Measurements from ENCODE around the gene BICC1. TPM values are rescaled to one million over a fixed set of nuclear protein-coding genes. Genes with fewer than 3 reads are reported as not detected.

The BICC1 gene
- total RNA-seq, 1 experiment from 2014 or later = 13.9 TPM

DNA sequence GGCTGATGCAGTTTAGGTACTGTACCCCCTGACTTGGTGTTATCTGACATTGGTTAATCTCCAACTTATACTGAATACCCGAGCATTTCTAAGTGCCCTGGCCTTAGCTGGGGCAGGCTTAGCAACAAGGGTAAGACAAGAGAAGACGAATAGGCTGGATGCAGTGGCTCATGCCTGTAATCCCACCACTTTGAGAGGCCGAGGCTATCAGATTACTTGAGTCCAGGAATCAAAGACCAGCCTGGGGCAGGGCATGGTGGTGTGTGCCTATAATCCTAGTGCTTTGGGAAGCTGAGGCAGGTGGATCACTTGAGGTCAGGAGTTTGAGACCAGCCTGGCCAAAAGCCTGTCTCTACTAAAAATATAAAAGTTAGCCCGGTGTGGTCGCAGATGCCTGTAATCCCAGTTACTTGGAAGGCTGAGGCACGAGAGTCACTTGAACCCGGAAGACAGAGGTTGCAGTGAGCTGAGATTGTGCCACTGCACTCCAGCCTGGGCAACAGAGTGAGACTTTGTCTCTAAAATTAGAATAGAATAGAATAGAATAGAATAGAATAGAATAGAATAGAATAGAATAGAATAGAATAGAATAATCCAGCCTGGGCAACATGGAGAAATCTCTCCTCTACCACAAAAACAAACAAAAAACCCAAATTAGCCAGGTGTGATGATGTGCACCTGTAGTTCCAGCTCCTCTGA is 108.9 kb downstream of the BICC1 start:
- POLR2A ChIA-PET (ENCODE audit: unreplicated experiment) = no interaction called here
- Histone ChIP-seq H4K20me1 (ENCODE audit: low read length) (no peaks in the 10 kb centered on the region), H2AFZ (ENCODE audit: low read length) (no peak overlapping the region), H3K79me2 (ENCODE audit: low read length) (no peaks in the 10 kb centered on the region), H3K27me3 (ENCODE audit: low read length) (no peaks in the 10 kb centered on the region), H3K4me3 (ENCODE audit: low read length) (no peak overlapping the region), H3K9ac (ENCODE audit: low read length) (no peak overlapping the region), H3K36me3 (ENCODE audit: low read depth, low read length) (no peaks in the 10 kb centered on the region), H3K27ac (ENCODE audit: low read length) (no peak overlapping the region), H3K4me2 (ENCODE audit: low read length) (no peak overlapping the region), H3K9me3 (ENCODE audit: low read length) (no peaks in the 10 kb centered on the region), H3K4me1 (ENCODE audit: insufficient read depth, low read length) (peaks cover 8% of the 10 kb centered on the region), H3K9me2 (replicated peaks; ENCODE audit: low read length) (no peaks in the 10 kb centered on the region), H3F3A (ENCODE audit: low read length, unreplicated experiment) (no peaks in the 10 kb centered on the region)
- CTCF ChIA-PET = interaction anchor here (0.6 kb wide), 1 partner anchor 78 kb away, joined by 3 read pairs; no protein-coding TSS in a partner anchor
- ATAC-seq (no peak), DNase-seq (no peak)
- no peak for TF ChIP-seq EZH2 (IDR thresholded peaks at IDR 0.05; ENCODE audit: low read length, unreplicated experiment)
- TF ChIP-seq, protein P1, sequence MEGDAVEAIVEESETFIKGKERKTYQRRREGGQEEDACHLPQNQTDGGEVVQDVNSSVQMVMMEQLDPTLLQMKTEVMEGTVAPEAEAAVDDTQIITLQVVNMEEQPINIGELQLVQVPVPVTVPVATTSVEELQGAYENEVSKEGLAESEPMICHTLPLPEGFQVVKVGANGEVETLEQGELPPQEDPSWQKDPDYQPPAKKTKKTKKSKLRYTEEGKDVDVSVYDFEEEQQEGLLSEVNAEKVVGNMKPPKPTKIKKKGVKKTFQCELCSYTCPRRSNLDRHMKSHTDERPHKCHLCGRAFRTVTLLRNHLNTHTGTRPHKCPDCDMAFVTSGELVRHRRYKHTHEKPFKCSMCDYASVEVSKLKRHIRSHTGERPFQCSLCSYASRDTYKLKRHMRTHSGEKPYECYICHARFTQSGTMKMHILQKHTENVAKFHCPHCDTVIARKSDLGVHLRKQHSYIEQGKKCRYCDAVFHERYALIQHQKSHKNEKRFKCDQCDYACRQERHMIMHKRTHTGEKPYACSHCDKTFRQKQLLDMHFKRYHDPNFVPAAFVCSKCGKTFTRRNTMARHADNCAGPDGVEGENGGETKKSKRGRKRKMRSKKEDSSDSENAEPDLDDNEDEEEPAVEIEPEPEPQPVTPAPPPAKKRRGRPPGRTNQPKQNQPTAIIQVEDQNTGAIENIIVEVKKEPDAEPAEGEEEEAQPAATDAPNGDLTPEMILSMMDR (conservative IDR thresholded peaks at IDR 0.05; ENCODE audit: low read depth, low read length) = no peak
- no peak for TF ChIP-seq EZH2phosphoT487 (IDR thresholded peaks at IDR 0.05; ENCODE audit: borderline replicate concordance, low read length)
- intact Hi-C loops (cut with micrococcal nuclease) = no loop called here
- BruUV-seq (replicated peaks) = no TSS peak

DNA sequence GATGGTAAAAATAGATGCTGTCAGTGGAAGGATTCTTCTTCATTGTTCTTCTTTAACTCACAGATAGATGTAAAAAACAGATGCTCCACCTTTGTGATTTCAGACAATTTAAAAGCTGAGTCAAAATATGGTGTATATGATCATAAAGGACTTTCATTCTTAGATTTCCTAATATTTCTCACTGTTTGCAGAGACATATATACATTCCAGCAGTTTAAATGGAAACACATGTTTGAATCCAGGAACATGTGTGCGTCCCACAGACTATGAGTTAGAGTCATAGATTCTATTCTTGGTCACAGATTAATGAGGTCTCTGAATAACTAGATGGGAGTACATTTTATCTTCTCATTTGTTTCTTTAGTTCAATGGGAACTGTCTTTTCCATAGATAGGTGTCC is 109.6 kb downstream of the BICC1 start:
- H4K20me1 ChIP-seq (ENCODE audit: low read length) = no peaks in the 10 kb centered on the region
- H3K4me3 ChIP-seq (ENCODE audit: low read length) = no peak overlapping the region
- H3K9me3 ChIP-seq (ENCODE audit: low read length) = no peaks in the 10 kb centered on the region
- ATAC-seq = no peak
- no peaks in the 10 kb centered on the region for H3F3A ChIP-seq (ENCODE audit: low read length, unreplicated experiment)
- no peak overlapping the region for H3K27ac ChIP-seq (ENCODE audit: low read length)
- DNase-seq = no peak
- H3K4me1 ChIP-seq (ENCODE audit: insufficient read depth, low read length) = peaks cover 8% of the 10 kb centered on the region
- no peak overlapping the region for H3K4me2 ChIP-seq (ENCODE audit: low read length)
- H3K36me3 ChIP-seq (ENCODE audit: low read depth, low read length) = no peaks in the 10 kb centered on the region
- no peak overlapping the region for H3K9ac ChIP-seq (ENCODE audit: low read length)
- no peak overlapping the region for H2AFZ ChIP-seq (ENCODE audit: low read length)
- H3K27me3 ChIP-seq (ENCODE audit: low read length) = no peaks in the 10 kb centered on the region
- no peaks in the 10 kb centered on the region for H3K79me2 ChIP-seq (ENCODE audit: low read length)
- BruUV-seq (replicated peaks) = no TSS peak
- ChIA-PET POLR2A (ENCODE audit: unreplicated experiment) (no interaction called here), CTCF (no interaction called here)
- H3K9me2 ChIP-seq (replicated peaks; ENCODE audit: low read length) = no peaks in the 10 kb centered on the region
- TF ChIP-seq EZH2phosphoT487 (IDR thresholded peaks at IDR 0.05; ENCODE audit: borderline replicate concordance, low read length) (no peak), EZH2 (IDR thresholded peaks at IDR 0.05; ENCODE audit: low read length, unreplicated experiment) (no peak)
- TF ChIP-seq, protein P1 (conservative IDR thresholded peaks at IDR 0.05; ENCODE audit: low read depth, low read length) = no peak
- intact Hi-C loops (cut with micrococcal nuclease) = no loop called here

DNA sequence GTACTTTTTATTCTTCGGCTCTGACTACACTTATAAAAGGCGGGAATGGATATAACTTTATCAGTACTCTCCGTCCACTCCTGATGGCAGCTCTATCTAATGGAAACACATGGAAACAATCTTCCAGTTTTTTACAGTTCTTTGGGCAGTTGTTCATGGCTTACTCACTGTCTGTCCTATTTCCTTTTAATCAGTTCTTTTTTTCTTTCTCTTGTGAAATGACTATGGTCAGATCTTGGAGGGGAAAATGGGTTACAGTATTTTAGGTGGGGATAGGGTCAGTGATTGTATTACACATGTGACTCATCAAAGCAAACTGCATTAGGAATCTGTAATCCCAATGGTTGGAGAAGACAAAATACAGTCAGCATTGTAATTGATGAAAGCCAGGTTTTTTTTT is 112.4 kb downstream of the BICC1 start:
- BruUV-seq (replicated peaks) = no TSS peak
- Histone ChIP-seq H3K4me2 (ENCODE audit: low read length) (no peak overlapping the region), H3K36me3 (ENCODE audit: low read depth, low read length) (no peaks in the 10 kb centered on the region), H3K4me3 (ENCODE audit: low read length) (no peak overlapping the region), H3F3A (ENCODE audit: low read length, unreplicated experiment) (no peaks in the 10 kb centered on the region), H3K9ac (ENCODE audit: low read length) (no peak overlapping the region), H3K27ac (ENCODE audit: low read length) (no peak overlapping the region), H3K79me2 (ENCODE audit: low read length) (no peaks in the 10 kb centered on the region), H4K20me1 (ENCODE audit: low read length) (no peaks in the 10 kb centered on the region), H2AFZ (ENCODE audit: low read length) (no peak overlapping the region), H3K27me3 (ENCODE audit: low read length) (peaks cover 4% of the 10 kb centered on the region; the same call in 1 of the 2 replicates), H3K9me2 (replicated peaks; ENCODE audit: low read length) (no peaks in the 10 kb centered on the region), H3K9me3 (ENCODE audit: low read length) (no peaks in the 10 kb centered on the region), H3K4me1 (ENCODE audit: insufficient read depth, low read length) (peaks cover 8% of the 10 kb centered on the region)
- no peak for TF ChIP-seq EZH2phosphoT487 (IDR thresholded peaks at IDR 0.05; ENCODE audit: borderline replicate concordance, low read length)
- no peak for TF ChIP-seq EZH2 (IDR thresholded peaks at IDR 0.05; ENCODE audit: low read length, unreplicated experiment)
- TF ChIP-seq, protein P1 (conservative IDR thresholded peaks at IDR 0.05; ENCODE audit: low read depth, low read length) = no peak
- CTCF ChIA-PET = no interaction called here
- DNase-seq = peak; percentile 74
- intact Hi-C loops (cut with micrococcal nuclease) = no loop called here
- peak; percentile 81 for ATAC-seq
- POLR2A ChIA-PET (ENCODE audit: unreplicated experiment) = no interaction called here

Measured in PC-3 (cell line).